Mucosa of stomach (tissue), 1 donor: Measurements from ENCODE around the gene DAND5.

Experiments
- H3K27me3 ChIP-seq: one replicate; pipeline ENCODE4 v1.7.0; 2013; ENCODE audit warnings: mild to moderate bottlenecking, low read length; ENCODE audit not compliant: control insufficient read depth, insufficient read depth
- H3K36me3 ChIP-seq: one replicate; pipeline ENCODE4 v1.7.0; 2013; ENCODE audit warnings: low read length; ENCODE audit not compliant: control insufficient read depth, insufficient read depth
- H3K4me1 ChIP-seq: one replicate; pipeline ENCODE4 v1.7.0; 2013; ENCODE audit warnings: mild to moderate bottlenecking, low read length; ENCODE audit not compliant: control insufficient read depth, insufficient read depth
- H3K4me3 ChIP-seq: one replicate; pipeline ENCODE4 v1.7.0; 2013; ENCODE audit warnings: low read length
- H3K9ac ChIP-seq: one replicate; pipeline ENCODE4 v1.7.0; 2013; ENCODE audit warnings: mild to moderate bottlenecking, low read length, moderate library complexity
- H3K9me3 ChIP-seq: one replicate; pipeline ENCODE4 v1.7.0; 2013; ENCODE audit warnings: mild to moderate bottlenecking, low read length, moderate library complexity; ENCODE audit not compliant: control insufficient read depth
- donor health status: Pancreatic carcinoma.

The DAND5 gene

GRCh38 chr19:12992729-12993128, 23.4 kb downstream of the DAND5 start:
- Histone ChIP-seq H3K4me3 (no peak overlapping the region), H3K4me1 (peaks cover 16% of the 10 kb centered on the region), H3K27me3 (no peaks in the 10 kb centered on the region), H3K9me3 (no peaks in the 10 kb centered on the region), H3K9ac (no peak overlapping the region), H3K36me3 (no peaks in the 10 kb centered on the region)

GRCh38 chr19:12993562-12993961, 24.2 kb downstream of the DAND5 start:
- no peak overlapping the region for H3K9ac ChIP-seq
- no peaks in the 10 kb centered on the region for H3K27me3 ChIP-seq
- no peaks in the 10 kb centered on the region for H3K9me3 ChIP-seq
- no peaks in the 10 kb centered on the region for H3K36me3 ChIP-seq
- no peak overlapping the region for H3K4me3 ChIP-seq
- H3K4me1 ChIP-seq, result peaks cover 21% of the 10 kb centered on the region

- no peaks in the 10 kb centered on the region for H3K36me3 ChIP-seq
- no peaks in the 10 kb centered on the region for H3K9me3 ChIP-seq
- H3K4me1 ChIP-seq, result peaks cover 21% of the 10 kb centered on the region
- H3K4me3 ChIP-seq, result peak within 1 kb of the TSS; percentile 50
- H3K9ac ChIP-seq, result peak within 1 kb of the TSS; percentile 69
- H3K27me3 ChIP-seq, result no peaks in the 10 kb centered on the region
Measured at GRCh38 chr19:12994701-12995595, 25.6 kb downstream of the DAND5 start, which contains the start of gene NFIX. Gene NFIX, plus strand, starts transcription at chr19:12995475. Its CDS starts 363 bp downstream, at chr19:12995838.

GRCh38 chr19:12995596-12996405, 26.4 kb downstream of the DAND5 start:
- H3K36me3 ChIP-seq, result no peaks in the 10 kb centered on the region
- no peaks in the 10 kb centered on the region for H3K9me3 ChIP-seq
- no peaks in the 10 kb centered on the region for H3K27me3 ChIP-seq
- peak overlapping the region; percentile 50 for H3K4me3 ChIP-seq
- H3K4me1 ChIP-seq, result peaks cover 21% of the 10 kb centered on the region
- H3K9ac ChIP-seq, result peak overlapping the region; percentile 69

- H3K27me3 ChIP-seq, result no peaks in the 10 kb centered on the region
- H3K9ac ChIP-seq, result peak overlapping the region; percentile 69
- no peaks in the 10 kb centered on the region for H3K36me3 ChIP-seq
- no peaks in the 10 kb centered on the region for H3K9me3 ChIP-seq
- peaks cover 26% of the 10 kb centered on the region for H3K4me1 ChIP-seq
- peak overlapping the region; percentile 50 for H3K4me3 ChIP-seq
Measured at GRCh38 chr19:12996406-12997094, 27.2 kb downstream of the DAND5 start.

- peaks cover 35% of the 10 kb centered on the region for H3K4me1 ChIP-seq
- no peaks in the 10 kb centered on the region for H3K27me3 ChIP-seq
- no peaks in the 10 kb centered on the region for H3K9me3 ChIP-seq
- peak overlapping the region; percentile 28 for H3K4me3 ChIP-seq
- no peaks in the 10 kb centered on the region for H3K36me3 ChIP-seq
- peak overlapping the region; percentile 69 for H3K9ac ChIP-seq
Measured at GRCh38 chr19:12997179-12997966, 28.0 kb downstream of the DAND5 start.

GRCh38 chr19:12997967-12998940, 28.9 kb downstream of the DAND5 start:
- Histone ChIP-seq H3K36me3 (no peaks in the 10 kb centered on the region), H3K4me3 (no peak overlapping the region), H3K9me3 (no peaks in the 10 kb centered on the region), H3K9ac (peak overlapping the region; percentile 22), H3K27me3 (no peaks in the 10 kb centered on the region), H3K4me1 (peaks cover 44% of the 10 kb centered on the region)

GRCh38 chr19:13001166-13001501, 31.8 kb downstream of the DAND5 start:
- Histone ChIP-seq H3K9ac (no peak overlapping the region), H3K4me3 (no peak overlapping the region), H3K4me1 (peaks cover 65% of the 10 kb centered on the region), H3K9me3 (no peaks in the 10 kb centered on the region), H3K36me3 (no peaks in the 10 kb centered on the region), H3K27me3 (no peaks in the 10 kb centered on the region)

- peak overlapping the region; percentile 53 for H3K9ac ChIP-seq
- no peaks in the 10 kb centered on the region for H3K27me3 ChIP-seq
- H3K9me3 ChIP-seq, result no peaks in the 10 kb centered on the region
- H3K4me1 ChIP-seq, result peaks cover 69% of the 10 kb centered on the region
- no peaks in the 10 kb centered on the region for H3K36me3 ChIP-seq
- no peak overlapping the region for H3K4me3 ChIP-seq
Measured at GRCh38 chr19:13001502-13002165, 32.3 kb downstream of the DAND5 start.

- Histone ChIP-seq H3K4me3 (no peak overlapping the region), H3K9ac (peak overlapping the region; percentile 53), H3K4me1 (peaks cover 71% of the 10 kb centered on the region)
Measured at GRCh38 chr19:13002166-13002898, 33.0 kb downstream of the DAND5 start.

More at GRCh38 chr19:13002166-13002898, 33.0 kb downstream of the DAND5 start:
- H3K27me3 ChIP-seq, result no peaks in the 10 kb centered on the region
- H3K9me3 ChIP-seq, result no peaks in the 10 kb centered on the region
- H3K36me3 ChIP-seq, result no peaks in the 10 kb centered on the region
